GM18907 (cell line): ENCODE results near the gene GBF1.

Experiments used
- ATAC-seq: cut with Tn5 transposase; IDR thresholded peaks from one replicate; pipeline ENCODE4 v1.9.1; 2021; ENCODE audit warnings: mild to moderate bottlenecking, moderate library complexity; ENCODE audit not compliant: unreplicated experiment

The GBF1 gene

DNA sequence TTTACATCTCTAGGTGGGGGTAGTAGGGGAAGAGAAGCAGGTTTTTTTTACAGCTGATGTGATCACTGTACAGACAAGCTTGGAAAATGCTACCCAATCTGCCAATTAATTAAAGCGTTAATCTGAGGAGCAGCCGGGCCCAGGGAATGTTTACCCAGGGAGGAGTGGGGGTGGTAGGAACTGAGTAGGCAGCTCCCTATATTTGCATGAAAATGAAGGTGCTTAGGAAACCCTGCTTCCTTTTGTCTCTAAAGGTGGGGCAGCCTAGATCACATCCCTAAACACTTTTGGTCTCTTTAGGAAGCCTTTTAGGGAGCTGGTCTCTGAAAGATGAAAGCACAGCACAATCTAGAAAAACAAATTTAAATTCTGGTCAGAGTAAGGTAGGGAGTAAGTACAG lies 97.1 kb downstream of the GBF1 start:
- ATAC-seq = no peak

DNA sequence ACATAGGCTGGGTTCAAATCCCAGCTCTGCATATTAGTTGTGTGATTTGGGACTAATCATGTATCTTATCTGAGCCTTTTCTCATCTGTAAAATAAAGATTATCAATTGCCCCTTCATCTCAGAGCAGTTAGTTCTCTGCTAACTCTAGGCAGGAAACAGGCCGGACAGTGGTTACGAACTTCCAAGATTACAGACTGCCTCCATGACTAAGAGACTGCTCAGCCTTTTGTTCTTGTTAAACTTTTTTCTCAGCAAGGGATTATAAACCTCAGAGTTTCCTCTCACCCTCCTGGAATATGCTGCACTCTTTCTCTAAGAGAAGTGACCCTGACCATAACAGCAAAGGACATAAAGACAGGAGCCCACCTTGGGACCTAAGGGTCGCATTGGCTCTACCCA lies 97.6 kb downstream of the GBF1 start:
- no peak for ATAC-seq

- ATAC-seq = no peak
Observed at GRCh38 chr10:102344067-102344466, 98.7 kb downstream of the GBF1 start.

DNA sequence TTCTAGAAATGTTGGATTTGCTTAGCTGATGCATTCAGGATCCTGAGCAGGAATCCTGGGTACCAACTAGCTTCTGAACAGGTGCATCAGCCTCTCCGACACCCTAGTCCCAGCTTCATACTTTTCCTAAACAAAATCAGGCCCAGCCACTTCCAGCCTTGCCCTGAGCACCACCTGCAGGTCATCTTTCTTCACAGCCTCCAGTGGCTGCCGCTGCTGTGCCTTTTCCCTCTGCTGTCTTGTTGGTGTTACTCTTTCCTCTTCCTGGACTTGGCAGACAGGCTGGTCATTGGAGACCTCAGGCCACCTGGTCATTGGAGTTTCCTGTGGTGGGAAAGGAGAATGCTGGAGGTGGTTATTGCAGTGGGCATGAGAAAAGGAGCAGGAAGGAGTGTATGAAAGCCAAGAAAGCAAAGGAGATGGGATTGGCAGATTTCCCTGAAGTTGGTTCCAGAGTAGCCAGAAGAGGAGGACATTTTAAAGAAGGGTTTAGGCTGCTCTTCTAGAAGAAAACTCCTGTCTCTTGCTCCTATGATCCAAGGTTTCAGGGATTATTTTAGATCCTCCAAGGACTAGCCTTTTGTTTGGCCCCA lies 102.0 kb downstream of the GBF1 start:
- ATAC-seq = no peak

DNA sequence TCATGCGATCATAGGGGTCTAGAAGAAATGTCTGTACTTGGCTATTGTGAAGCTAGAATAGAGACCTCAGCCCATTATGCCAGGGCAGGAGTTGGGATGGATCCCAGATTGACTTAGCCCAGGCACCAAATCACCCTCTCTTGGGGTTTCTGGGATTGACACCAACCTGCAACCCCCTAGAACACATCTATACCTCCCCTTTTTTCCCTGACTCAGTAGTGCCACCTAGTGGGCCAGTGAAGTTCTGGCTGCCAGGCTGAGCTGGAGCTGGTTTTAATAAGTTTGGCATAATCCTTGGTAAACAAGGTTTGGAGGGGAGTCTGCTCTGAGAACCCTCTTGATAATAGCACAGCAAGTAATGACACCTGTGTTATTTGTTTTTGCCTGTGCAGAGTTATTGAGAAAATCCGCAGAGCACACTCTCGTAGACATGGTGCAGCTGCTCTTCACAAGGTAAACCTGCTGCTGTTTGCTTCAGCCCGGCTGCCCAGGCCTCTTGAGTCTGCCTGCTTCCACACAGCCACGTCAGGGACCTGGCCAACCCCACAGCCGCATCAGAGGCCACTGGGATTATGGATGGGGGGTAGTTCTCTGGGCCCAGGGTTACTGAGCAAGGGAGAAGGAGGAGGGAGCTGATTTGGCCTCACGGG lies 106.9 kb downstream of the GBF1 start:
- no peak for ATAC-seq

DNA sequence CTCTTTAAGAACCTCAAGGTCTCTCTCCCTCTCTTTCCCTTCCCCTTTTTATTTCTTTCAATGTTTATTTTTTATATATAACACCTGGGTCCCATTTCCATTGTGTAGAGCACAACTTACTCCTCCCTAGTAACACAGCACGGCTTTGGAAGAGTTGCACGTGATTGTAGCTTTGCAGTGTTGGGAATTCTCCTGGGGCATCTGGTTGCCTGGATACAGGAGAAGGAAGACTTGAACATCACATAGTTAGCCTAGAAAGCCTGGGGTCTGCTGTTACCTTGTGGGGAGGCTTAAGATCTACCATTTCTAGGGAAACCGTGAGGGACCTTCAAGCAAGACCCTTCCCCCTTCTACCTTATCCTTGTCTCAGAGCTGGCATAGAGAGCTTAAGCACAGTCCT lies 109.1 kb downstream of the GBF1 start:
- no peak for ATAC-seq

DNA sequence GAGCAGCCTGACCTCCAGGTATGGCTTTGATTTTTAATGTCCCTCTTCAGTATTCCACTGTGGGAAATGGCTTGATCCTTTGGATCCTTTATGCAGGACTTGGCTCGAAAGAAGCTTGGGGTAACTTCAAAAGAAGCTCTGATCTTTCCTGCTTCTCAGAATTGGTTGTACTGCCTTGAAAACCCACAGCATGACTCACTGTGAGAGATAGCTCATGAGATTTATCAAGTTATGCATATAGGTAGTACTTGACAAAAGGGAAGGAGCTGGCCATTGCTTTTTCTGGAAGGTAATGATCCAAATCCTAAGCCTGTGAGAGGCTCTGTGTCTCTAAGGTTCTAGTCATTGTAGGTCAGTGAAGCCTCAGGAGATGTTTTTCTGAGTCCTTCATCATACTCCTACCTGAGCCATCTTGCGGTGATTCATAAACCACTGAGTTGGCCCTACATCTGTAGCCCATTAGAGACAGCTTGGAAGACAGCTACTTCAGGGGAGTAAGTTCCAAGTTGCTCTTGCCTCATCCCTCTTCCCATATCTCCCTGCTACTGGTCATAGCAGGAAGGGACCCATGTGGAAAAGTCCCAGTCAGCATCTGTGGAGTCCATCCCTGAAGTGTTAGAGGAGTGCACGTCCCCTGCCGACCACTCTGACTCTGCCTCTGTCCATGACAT lies 113.5 kb downstream of the GBF1 start:
- no peak for ATAC-seq

DNA sequence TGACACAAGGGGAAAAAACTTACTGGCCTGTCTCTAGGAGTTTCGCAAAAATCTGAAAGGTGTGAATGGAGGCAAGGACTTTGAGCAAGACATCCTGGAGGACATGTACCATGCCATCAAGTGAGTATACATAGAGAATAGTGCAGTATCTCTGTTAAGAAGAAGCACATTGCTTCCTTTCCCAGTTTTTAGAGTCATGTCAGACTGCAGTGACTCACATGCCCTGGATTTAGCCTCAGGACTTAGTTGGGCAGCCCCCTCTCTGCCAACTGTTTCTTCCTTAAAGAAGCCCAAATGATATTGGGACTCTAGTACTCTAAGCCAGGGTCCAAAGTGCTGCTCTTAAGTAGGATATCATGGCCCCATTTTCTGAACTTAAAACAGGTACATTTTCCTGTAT lies 122.1 kb downstream of the GBF1 start:
- no peak for ATAC-seq

DNA sequence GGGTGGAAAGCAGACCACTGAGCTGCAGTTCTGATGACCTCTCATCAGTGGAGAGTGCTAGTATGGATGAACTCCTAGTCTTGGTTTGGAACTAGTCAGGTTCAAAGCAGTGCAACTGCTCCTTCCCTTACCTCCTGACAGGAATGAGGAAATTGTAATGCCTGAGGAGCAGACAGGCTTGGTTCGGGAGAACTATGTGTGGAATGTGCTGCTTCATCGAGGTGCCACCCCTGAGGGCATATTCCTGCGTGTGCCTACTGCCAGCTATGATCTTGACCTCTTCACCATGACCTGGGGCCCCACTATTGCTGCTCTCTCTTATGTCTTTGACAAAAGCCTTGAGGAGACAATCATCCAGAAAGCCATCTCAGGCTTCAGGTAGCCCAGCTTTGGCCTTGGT lies 122.7 kb downstream of the GBF1 start:
- no peak for ATAC-seq

DNA sequence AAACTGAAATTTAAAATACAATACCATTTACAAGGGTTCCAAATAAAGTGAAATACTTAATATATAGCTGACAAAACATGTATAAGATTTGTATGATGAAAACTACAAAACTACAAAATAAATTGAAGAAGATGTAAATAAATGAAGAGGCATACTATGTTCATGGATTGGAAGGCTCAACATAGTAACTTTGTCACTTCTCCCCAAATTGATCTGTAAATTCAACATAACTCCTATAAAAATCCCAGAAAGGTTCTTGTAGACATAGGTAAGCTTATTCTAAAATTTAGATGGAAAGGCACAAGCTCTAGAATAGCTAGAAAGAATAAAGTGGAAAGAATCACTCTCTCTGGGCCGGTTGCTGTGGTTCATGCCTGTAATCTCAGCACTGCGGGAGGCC lies 126.0 kb downstream of the GBF1 start:
- no peak for ATAC-seq

DNA sequence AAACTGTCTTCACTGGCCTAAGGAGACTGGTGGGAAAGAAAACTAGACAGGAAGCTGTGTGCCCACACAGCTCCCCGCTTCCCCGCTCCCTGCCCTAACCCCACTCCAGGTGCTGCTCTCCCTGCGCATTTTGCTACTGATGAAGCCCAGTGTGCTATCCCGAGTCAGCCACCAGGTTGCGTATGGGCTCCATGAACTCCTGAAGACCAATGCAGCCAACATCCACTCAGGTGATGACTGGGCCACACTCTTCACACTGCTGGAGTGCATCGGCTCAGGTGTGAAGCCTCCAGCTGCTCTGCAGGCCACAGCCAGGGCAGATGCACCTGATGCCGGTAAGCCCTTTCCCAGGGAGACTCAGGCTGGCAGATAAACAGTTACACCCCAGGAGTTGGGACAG lies 129.9 kb downstream of the GBF1 start:
- no peak for ATAC-seq

- no peak for ATAC-seq
Observed at GRCh38 chr10:102375867-102376266, 130.5 kb downstream of the GBF1 start.

GRCh38 chr10:102376901-102377300 lies 131.6 kb downstream of the GBF1 start:
- ATAC-seq = no peak

DNA sequence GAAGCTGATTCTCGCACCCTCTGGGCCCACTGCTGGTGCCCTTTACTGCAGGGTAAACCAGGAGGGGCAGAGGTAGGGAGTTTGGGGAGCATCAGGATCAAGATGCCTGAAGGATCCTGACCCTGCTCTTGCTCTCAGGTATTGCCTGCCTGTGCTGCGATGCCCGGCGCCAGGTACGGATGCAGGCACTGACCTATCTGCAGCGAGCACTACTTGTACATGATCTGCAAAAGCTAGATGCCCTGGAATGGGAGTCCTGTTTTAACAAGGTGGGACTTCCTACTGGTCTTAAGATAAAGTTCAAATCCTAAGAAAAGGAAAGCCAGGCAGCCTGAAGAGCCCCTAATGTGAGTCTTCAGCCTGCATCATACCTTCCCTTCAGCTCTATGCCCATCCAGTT lies 134.1 kb downstream of the GBF1 start:
- no peak for ATAC-seq

DNA sequence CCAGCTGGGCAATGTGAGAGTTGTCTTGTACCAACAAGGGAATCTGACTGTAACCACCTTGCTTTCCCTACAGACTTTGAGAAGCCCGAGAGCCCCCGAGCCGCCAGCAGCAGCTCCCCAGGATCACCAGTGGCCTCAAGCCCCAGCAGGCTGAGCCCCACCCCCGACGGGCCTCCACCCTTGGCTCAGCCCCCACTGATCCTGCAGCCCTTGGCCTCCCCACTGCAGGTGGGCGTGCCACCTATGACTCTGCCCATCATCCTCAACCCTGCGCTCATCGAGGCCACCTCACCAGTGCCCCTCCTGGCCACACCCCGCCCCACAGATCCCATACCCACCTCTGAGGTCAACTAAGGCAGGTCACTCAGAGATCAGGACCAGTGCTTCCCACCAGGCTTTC lies 136.7 kb downstream of the GBF1 start:
- ATAC-seq = no peak

DNA sequence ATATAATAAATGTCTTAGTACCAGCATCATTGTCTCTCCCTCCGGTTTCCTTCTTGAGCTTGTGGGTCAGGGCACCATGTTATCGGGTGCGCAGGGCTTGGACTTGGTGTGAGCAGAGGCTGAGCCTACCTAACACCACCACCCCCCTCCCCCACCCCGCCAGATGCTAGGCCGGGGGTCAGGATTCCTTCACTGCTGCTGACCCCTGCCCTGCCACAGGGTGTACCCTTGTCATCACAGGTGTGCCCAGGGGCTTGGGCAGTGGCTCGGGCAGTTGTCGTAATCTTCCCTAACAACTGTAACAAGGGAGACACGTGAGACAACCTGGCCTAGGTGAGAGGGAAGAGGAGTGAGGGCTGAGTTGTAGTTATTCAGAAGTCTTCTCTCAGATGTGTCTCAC lies 137.5 kb downstream of the GBF1 start:
- no peak for ATAC-seq

DNA sequence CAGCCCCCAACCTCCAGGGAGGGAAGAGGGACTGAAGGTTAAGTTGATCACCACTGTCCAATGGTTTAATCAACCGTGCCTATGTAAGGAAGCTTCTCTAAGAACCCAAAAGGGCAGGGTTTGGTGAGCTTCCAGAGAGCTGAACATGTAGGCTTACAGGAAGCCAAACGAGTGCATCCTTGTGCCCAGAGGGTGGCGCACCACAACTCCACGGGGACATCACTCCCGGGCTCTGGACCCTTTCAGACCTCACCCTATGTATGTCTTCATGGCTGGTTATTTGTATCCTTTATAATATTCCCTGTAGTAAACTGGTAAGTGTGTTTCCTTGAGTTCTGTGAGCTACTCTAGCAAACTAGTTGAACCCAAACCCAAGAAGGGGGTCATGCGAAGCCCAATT lies 138.7 kb downstream of the GBF1 start:
- no peak for ATAC-seq

DNA sequence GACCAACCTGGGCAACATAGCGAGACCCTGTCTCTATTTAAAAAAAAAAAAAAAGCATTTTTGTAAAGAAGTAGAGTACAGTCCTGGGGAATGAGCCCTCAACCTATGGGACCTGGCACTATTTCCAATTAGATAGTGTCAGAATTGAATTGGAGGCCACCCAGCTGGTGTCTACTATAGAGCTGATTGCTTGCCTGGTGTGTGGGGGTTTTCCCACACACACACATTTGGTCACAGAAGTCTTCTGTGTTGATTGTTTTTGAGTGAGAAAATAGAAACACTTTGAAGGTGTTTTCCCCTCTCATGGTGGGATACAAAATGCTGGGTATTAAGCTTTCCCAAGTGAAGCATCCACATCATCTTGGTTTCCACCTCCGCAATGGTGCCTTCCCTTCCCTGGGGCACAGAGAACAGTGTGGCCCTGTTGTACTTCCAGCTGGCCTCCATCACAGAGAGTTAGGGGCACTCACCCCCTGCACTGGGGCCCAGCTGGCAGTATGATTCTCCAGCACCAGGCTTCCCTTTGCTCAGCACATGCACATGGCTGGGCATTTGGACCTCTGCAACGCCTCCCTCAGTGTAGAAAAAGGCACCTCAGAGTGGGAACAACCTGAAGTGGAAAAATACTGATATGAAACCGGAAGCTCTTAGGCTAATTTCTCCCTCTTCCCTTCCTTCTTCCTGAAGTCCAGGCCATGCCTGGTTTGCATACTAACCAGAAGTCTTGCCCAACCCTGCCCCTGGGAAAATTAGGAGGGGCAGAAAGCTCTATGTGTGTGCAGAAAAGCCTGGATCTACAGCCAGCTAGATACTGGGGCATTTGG lies 139.5 kb downstream of the GBF1 start:
- ATAC-seq = no peak

- ATAC-seq = no peak
Observed at GRCh38 chr10:102389894-102390293, 144.6 kb downstream of the GBF1 start.

GRCh38 chr10:102392306-102392705 lies 147.0 kb downstream of the GBF1 start:
- no peak for ATAC-seq

GRCh38 chr10:102393411-102394078 lies 148.2 kb downstream of the GBF1 start:
- ATAC-seq = no peak
